ENCODE measurements around the gene ME2.
"Not testable (repeated sequence)": the region's sequence is repeated elsewhere in the genome, so short reads cannot be mapped to it uniquely, and the experiment has no call there.

Gene ME2

DNA sequence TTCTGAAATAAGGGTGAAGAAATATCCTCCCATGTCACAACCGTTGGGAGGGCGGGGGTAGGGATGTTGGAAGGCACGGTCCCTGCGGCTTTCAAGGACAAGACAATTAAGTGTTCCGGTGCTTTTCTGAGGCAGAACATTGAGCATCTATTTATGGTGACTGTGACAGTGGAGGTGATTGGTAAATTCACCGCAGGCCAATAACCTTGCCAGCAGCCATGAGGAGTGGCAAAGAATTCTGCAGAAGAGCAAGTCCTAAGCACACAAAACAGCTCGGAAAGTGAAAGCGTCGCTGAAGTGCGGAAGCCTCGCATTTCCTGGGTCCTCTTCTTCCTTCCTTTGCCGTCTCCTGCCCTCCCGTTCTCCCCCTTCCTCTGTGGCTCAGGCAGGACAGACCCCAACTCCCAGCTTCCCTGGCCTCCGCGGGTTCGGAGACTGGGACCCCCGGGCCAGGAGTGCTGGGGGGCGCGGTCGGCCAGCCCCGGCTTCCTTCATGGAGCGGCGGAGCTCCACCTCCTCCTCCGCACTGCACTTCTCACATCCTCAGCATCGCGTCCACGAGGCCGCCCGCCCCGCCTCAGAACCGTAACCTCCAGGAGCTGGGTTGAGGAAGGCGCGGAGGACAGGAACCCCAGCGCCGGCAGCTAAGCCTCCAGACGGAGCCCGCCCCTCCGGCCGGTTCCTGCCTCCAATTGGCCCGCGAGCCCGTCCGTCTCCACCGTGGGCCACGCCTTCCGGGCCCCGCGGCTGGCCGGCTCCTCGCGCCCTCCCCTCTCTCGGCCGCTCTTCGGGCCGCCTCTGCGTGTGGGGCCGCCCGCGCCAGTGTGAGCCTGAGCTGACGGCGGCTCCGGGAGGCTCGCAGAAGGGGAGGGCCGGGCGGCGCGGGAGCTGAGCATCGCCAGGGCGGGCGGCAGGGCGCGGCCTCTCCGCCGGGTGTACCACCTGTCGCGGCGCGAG lies at the start of gene ME2:
TSS of gene ME2 (plus strand) at position 774 of the 957 bp plus-strand sequence. CDS start 16,703 bp downstream, outside the sequence.
- peak; percentile 34 for DNase-seq

DNA sequence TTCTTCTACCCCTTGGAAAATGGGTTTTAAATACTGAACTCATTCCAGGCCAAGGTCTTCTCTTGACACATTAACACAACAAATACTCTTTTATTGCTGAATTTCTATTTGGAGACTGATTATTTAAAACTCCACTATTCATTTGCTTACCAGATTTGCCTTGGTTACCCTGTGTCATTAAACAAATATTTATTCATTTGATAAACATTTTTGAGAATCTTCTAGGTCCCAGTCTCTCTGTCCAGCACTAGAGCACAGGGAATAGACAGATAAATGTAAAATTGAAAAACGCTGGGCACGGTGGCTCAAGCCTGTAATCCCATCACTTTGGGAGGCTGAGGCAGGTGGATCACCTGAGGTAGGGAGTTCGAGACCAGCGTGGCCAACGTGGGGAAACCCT lies 49.3 kb upstream of the ME2 start:
- no peak for DNase-seq

DNA sequence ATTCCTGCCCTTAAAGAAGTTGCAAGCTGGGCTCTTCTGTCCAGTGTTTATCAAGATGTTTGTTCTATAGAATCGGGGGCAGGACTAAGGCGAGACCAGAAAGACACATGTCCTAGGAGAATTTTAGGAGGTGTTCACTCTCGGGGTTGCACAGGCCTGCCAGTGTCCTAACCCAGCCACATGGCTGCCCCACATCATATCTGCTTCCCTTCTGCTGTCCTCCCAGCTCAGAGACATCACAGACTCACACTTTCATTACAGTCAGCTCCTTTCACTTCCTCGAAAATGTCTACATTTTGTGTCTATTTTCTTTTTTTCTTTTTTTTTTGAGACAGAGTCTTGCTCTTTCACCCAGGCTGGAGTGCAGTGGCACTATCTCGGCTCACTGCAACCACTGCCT lies 48.4 kb upstream of the ME2 start:
- DNase-seq, result no peak

DNA sequence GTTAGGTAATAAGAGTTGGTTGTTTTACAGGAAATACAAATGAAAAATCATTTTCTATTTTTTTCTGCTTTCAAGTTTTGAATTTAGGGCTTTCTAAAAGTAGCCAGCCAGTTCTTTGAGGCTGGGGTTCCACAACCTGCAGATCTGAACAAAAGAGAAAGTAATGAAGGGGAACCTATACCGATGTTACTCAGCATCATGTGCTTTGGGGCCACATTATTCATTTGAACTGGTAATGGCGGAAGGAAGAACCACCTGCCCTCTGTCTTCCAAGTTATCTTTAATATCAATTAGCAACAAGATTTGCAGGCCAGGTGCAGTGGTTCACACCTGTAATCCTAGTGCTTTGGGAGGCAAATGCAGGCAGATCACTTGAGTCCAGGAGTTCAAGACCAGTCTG lies 46.2 kb upstream of the ME2 start:
- no peak for DNase-seq

DNA sequence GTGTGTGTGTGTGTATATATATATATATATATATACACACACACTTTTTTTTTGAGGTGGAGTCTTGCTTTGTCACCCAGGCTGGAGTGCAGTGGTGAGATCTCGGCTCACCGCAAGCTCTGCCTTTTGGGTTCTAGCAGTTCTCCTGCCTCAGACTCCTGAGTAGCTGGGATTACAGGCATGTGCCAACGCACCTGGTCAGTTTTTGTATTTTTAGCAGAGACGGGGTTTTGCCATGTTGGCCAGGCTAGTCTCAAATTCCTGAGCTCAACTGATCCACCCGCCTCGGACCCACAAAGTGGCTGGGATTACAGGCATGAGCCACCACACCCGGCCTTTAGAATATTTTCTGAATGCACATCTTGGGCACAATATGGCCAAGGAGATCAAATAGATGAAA lies 45.4 kb upstream of the ME2 start:
- DNase-seq, result not testable (repeated sequence)

DNA sequence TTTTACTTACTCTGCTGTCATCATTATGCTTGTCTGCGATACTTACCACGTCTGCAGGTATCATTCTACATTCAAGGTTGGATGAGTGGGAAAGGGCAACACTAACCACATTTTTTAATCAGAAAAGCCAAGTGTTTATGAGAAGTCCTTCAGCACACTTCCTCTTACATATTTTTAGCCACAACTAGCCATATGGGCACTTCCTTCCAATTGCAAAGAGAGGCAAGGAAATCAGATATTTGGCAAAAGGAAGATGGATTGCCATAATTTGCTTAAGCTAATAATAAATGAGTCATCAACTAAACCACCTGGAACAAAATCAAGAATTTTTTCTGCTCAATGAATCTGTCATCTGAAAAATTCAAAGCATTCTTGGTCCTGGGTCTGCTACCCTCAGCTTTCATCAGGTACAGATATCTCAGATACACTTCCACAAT lies 42.4 kb upstream of the ME2 start:
- peak; percentile 62 for DNase-seq

DNA sequence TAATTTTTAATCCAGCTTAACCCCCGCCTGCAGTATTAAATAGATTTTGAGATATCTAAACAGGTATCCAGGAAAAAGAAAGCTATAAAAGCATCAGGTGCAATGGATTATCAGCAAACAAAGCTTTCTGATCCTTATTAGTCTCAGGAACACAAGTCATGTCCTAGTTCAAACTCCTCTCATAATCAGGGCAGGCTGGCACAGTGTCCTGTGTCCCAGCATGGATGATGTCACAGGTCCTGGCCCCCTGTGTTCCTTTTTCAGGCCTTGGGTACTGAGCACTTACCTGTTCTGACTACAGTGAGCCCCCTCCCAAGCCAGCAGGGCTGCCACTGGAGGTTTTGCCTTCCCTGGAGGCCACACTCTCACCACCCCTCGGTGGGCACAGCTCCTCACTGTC lies 39.6 kb upstream of the ME2 start:
- no peak for DNase-seq

DNA sequence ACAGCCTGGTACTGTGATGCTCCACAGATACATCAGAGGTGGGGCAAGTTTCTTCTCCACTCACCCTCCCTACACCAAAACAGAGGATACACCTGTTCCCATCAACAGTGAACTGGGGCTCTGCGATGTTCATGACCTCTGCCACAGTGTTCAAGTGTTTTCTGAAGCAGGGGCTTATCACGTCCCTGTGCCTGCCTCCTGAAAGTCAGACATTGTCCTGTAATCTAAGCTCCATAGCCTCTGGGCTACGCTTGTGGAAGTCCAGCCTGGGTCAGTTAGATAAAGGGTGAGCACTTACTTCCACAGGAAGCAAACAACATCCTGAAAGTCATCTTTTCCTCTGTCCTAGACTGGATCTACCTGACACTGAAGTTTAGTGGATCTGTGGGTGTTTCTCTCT lies 38.9 kb upstream of the ME2 start:
- no peak for DNase-seq

DNA sequence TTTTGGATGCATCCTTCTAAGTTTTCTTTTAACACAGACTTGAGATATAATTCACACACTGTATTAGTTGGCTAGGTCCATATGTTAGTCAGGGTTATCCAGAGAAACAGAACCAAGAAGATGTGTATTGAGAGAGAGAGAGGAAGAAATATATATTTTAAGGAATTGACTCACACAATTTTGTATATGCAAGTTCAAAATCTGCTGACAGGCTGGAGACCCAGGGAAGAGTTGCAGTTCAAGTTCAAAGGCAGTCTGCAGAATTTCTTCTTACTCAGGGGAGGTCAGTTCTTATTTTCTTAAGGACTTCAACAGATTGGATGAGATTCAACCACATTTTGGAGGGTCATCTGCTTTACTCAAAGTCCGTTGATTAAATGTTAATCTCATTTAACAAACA lies 36.1 kb upstream of the ME2 start:
- DNase-seq, result no peak

DNA sequence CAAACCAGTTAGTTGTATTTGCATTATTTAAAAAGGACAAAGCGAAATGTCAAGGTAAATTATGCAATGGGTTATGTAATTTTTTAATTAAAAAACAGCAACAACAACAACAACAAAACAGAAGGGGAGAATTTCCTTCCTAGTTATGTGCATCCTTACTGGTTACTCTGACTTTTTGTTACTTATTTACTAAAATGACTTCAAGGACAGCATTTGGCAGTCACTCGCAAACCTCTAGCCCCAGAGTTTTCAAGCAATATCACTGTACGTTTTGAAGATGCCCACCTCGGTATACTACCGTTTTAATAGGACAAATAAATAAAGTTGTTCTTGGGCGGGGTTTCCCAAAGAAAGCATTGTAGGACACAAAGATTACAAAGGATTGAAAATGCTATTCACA lies 34.4 kb upstream of the ME2 start:
- no peak for DNase-seq

DNA sequence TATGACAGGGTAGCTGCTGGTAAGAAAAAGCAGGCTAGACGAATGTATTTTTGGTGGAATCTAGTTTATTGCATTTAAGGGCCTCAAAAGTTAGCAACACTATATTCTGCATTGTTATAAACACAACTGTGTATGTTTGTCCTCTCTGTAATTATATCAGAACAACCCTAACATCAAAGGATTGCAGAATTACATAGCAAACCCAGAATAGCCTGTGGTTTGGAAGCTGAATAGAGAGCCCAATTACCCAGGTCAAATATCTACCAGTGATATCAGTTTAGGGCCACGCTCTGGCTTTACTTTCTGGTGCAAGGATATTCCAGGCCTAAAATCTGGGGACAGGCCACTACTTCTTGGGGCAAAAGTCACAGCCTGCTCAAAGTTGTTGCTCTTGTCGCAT lies 34.0 kb upstream of the ME2 start:
- no peak for DNase-seq

DNA sequence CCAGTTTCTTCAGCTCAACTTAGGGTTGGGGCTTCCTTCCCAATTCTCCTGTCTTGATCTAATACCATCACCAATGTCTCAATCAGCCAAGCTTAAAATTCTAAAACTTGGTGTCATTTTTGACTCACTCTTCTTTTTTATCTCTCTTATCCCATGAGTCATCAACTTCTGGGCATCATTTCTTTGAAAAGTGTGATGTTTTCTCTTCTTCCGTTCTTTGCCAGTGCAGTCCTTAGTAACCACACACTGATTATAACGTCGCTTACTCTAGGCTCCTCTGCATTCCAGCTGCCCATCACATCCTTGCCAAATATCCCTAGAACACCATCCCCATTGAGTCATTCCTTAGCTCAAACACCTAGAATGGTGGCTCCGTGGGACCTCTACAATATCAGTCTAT lies 31.7 kb upstream of the ME2 start:
- no peak for DNase-seq

DNA sequence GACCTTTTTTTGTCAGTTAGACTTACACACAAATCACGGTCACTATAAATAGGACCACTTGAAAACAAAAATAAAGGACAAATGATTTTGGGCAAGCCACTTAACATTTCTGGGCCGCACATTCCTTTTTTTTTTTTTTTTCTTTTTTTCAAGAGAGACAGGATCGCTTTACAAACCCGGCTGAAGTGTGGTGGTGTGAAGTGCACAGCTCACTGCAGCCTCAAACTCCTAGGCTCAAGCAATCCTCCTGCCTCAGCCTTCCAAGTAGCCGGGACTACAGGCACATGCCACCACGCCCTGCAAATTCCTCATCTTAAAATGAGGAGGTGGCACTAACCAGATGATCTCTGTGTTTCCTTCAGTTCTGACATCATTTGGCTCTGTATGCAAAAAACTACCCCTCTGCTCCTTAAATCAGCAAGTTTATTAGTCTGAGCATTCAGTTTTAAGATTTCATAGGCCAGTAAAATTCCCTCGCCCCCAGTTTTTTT lies 30.8 kb upstream of the ME2 start:
- DNase-seq, result no peak

DNA sequence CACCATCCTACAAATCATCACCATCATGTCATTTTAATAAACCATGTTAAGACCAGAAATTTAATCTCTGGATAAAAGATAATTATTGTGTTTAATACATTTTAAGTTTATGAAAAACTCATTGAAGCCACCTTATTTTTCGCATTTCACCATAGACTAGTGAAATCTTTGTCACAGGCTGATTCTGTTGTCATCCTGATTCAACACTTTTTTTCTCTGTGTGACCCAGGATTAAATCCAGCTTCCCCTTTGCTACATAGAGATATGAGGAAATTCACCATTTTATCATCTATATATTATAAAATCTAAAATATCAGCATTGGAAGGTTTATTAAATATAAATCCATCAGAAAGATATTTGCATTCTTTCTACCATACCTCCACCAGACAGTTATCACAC lies 29.9 kb upstream of the ME2 start:
- DNase-seq, result no peak

DNA sequence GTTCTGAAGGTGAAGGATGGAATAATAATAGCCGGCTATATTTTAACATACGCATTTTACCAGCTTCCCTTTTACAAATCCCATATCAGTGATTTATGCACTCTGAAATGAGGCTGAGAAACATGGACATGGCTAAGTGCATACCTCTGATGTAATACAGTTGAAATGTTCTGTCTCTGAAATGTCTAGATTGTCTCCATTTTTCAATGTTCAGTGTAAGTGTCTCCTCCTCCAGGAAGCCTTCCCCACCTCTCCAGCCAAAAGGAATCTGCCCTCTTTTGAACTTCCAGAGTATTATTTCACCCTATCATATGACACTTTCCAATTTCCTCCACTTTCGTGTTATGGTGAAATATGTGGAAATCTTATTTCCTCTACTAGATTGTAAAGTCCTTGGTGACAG lies 29.5 kb upstream of the ME2 start:
- DNase-seq, result no peak

DNA sequence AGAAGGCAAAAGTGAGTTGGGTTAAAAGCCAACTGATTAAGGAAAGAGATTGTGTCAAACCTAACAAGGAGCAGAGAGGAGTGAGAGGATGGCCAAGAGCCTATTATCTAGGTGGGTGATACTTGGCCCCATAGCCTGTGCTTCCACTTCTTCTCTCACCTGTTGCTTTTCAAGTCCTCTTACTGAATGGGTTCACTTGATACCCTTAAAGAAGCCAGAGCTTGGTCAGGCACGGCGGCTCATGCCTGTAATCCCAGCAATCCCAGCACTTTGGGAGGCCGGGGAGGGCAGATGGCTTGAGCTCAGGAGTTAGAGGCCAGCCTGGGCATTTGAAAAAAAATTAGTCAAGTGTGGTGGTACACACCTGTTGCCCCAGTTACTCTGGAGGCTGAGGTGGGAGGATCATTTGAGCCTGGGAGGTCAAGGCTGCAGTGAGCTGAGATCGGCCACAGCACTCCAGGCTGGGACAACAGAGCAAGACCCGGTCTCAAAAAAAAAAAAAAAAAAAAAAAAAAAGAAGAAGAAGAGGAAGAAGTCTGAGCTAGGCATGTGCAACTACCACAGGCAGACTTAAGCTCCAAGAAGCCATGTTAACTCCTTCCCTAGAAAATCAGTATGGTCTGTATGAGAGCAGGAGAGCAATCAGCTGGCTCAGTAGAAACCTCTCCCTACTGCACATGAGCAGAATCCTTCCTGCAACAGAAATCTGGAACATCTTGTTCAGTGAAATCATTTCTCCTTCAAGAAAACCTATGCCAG lies 28.4 kb upstream of the ME2 start:
- DNase-seq, result no peak

DNA sequence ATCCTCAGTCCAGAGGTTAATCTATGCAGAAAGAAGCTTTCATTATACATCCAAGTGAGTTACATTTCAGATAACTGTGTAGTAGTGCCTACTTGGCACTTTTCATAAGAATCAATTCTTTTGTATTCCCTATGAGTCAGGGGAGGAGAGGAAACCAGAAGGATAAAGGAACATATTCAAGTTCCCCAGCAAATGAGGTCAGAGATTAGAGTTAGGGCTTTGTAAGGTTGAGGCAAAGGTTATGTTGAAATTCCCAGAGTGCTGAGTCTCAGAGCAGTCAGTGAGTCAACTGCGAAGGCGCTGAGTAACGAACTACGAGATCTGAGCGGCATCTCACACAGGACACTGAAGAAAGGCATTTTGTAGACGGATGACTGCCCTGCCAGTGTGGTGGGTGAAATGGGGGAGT lies 25.1 kb upstream of the ME2 start:
- no peak for DNase-seq

DNA sequence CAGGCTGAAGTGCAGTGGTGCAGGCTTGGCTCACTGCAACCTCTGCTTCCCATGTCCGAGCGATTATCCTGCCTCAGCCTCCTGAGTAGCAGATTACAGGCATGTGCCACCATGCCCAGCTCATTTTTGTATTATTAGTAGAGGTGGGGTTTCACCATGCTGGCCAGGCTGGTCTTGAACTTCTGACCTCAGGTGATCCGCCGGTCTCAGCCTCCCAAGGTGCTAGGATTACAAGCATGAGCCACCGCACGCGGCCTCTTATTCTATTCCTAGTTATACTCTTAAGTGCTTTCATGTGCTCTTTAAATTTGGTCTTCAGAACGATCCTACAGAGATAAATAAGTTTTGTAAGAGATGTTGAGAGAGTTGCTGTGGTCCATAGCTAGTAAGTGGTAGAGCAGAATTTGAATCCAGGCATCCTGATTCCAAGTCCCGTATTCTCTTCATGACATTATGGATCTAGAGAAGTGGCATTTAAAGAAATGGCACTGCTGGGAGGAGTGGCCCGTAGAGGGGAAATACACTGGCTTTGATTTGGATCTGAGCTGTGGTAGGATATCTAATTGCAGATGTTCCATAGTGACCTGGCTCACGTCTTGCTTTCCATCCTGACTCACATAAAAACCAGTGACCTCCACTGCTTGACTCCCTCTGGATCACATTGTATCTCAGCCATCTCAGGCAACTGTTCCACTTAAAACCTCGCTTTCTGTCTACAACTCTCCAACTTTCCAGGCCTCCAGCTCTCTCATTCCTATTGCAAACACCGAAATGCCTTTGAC lies 22.8 kb upstream of the ME2 start:
- DNase-seq, result no peak

DNA sequence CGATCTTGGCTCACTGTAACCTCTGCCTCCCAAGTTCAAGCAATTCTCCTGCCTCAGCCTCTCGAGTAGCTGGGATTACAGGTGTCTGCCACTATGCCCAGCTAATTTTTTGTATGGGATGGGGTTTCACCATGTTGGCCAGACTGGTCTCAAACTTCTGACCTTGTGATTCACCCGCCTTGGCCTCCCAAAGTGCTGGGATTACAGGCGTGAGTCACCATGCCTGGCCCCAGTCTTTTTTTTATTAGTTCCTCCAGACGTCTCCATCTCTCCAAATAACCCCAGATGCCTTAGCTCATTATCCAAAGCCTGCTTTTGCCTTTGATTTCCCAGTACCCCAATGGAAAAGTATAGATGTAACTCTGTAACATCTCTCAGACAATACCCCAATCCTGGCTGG lies 21.8 kb upstream of the ME2 start:
- not testable (repeated sequence) for DNase-seq

DNA sequence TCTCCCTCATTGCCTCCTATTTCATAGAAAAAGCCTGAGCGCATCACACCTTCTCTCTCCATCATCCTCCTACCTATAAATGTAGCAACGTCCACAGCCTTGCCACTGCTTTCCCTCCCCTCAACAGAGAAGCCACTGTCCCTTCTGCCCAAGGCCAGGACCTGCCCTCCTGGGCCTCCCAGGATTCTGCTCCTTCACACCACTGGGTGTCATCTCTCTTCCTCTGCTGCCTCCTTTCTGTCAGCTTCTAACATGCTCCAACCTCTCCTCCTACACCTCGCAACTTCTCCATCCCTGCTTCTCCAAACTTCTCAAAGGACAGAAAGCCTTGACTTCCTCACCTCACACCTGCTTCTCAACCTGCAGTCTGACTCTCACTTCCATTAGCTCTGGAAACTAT lies 21.2 kb upstream of the ME2 start:
- no peak for DNase-seq

DNA sequence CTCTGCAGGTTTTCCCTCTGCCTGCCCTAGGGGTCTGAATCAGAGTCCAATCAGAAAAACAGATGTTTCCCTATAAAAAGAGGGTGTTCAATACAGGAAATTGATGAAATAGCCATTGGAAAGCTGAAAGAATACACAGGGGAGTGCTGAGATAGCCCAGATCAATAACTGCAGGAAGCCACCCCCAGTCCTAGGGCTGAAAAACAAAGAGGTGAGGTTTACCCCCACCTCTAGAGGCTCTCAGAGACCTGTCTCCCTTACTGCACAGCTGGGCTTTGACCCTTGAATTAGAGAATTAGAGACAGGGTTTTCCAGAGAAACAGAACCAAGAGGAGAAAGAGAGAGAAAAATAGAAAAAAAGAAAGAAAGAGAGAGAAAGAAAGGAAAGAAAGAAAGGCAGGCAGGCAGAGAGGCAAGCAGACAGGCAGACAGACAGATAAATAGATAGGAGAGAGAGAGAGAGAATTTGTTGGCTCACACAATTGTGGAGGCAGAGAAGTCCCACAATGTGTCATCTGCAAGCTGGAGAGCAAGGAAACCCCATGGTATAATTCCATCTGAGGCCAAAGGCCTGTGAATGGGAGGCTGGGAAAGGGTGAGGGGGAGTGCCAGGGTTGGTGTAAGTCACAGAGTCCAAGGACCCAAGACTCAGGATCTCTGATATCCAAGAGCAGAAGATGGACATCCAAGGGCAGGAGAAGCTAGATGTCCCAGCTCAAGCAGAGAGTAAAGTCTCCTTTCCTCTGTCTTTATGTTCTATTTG lies 18.9 kb upstream of the ME2 start:
- no peak for DNase-seq

DNA sequence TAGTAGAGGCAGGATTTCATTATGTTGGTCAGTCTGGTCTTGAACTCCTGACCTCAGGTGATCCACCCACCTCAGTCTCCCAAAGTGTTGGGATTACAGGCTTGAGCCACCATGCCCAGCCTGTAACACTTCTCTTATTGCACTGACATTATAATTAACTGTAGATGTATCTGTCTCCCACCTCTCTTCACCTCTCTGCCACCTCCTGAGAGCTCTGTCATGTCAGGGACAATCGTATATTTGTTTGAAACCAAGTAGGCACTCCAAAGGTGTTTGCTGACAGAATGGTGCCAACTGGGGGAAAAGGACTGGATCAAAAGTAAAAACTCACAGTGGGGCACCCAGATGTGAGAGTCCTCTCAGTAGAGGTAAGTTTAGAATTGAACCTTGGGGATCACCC lies 17.3 kb upstream of the ME2 start:
- no peak for DNase-seq
